Fibroblast of lung (primary cell): ENCODE results near the gene MYADM.

Source experiments
- CTCF ChIP-seq, 2 donors: IDR thresholded peaks in 1 of 2; conservative IDR thresholded peaks in 1 of 2; 1 replicate in 1 of 2; 2 replicates in 1 of 2; pipeline ENCODE4 v1.5.1; 2011 to 2012; ENCODE audit warnings: low read length in 2 of 2, control low read depth in 1 of 2, inconsistent platforms in 1 of 2, low read depth in 1 of 2, mild to moderate bottlenecking in 1 of 2
- EZH2 ChIP-seq: IDR thresholded peaks from 2 replicates; pipeline ENCODE4 v1.5.1; 2012; ENCODE audit warnings: low read length, control low read depth, mild to moderate bottlenecking; ENCODE audit errors: missing control alignments

GRCh38 chr19:53871454-53871853 is 3.8 kb downstream of the MYADM start:
- TF ChIP-seq CTCF (conservative IDR thresholded peaks at IDR 0.05 in 1 of 2, IDR thresholded peaks at IDR 0.05 in 1 of 2; ENCODE audit: low read depth in 1 of 2, low read length in 2 of 2) = no peak
- TF ChIP-seq EZH2 = no peak
